ENCODE measurements around the gene PPP5C. TPM values are rescaled to one million over a fixed set of nuclear protein-coding genes. Genes with fewer than 3 reads are reported as not detected.

PPP5C gene
- total RNA-seq, 1 donor from 2014 or later, result 86.4 TPM

- Mint-ChIP-seq H3K4me1 (peaks cover 27% of the 10 kb centered on the region), H3K36me3 (no peaks in the 10 kb centered on the region), H3K27me3 (ENCODE audit: low read depth) (peaks cover 8% of the 10 kb centered on the region), H3K4me3 (no peak overlapping the region), H3K27ac (no peak overlapping the region), H3K9me3 (no peaks in the 10 kb centered on the region)
- no peak for TF ChIP-seq CTCF (IDR thresholded peaks at IDR 0.05; ENCODE audit: unreplicated experiment)
- no peak for DNase-seq (ENCODE audit: low spot score in 2 of 2, unreplicated experiment in 2 of 2)
These were observed 76.3 kb downstream of the PPP5C start for GRCh38 chr19:46423188-46423587.

GRCh38 chr19:46426035-46426505 lies 79.2 kb downstream of the PPP5C start:
- peak overlapping the region; percentile 93 for H3K27ac Mint-ChIP-seq
- no peaks in the 10 kb centered on the region for H3K36me3 Mint-ChIP-seq
- peaks cover 20% of the 10 kb centered on the region for H3K27me3 Mint-ChIP-seq (ENCODE audit: low read depth)
- peak overlapping the region; percentile 70 for H3K4me3 Mint-ChIP-seq
- peaks cover 36% of the 10 kb centered on the region for H3K4me1 Mint-ChIP-seq
- no peak for DNase-seq (ENCODE audit: low spot score in 2 of 2, unreplicated experiment in 2 of 2)
- no peaks in the 10 kb centered on the region for H3K9me3 Mint-ChIP-seq
- no peak for TF ChIP-seq CTCF (IDR thresholded peaks at IDR 0.05; ENCODE audit: unreplicated experiment)

GRCh38 chr19:46426506-46427162 lies 79.7 kb downstream of the PPP5C start:
- peaks cover 36% of the 10 kb centered on the region for H3K4me1 Mint-ChIP-seq
- DNase-seq (ENCODE audit: low spot score in 2 of 2, unreplicated experiment in 2 of 2), result peak; percentile 78 to 86
- peak overlapping the region; percentile 70 for H3K4me3 Mint-ChIP-seq
- H3K27me3 Mint-ChIP-seq (ENCODE audit: low read depth), result peaks cover 21% of the 10 kb centered on the region
- no peaks in the 10 kb centered on the region for H3K9me3 Mint-ChIP-seq
- H3K27ac Mint-ChIP-seq, result peak overlapping the region; percentile 93
- no peaks in the 10 kb centered on the region for H3K36me3 Mint-ChIP-seq
- TF ChIP-seq CTCF (IDR thresholded peaks at IDR 0.05; ENCODE audit: unreplicated experiment), result no peak

GRCh38 chr19:46427518-46428045 lies 80.7 kb downstream of the PPP5C start:
- Mint-ChIP-seq H3K36me3 (no peaks in the 10 kb centered on the region), H3K4me1 (peaks cover 36% of the 10 kb centered on the region), H3K27me3 (ENCODE audit: low read depth) (peaks cover 24% of the 10 kb centered on the region), H3K4me3 (no peak overlapping the region), H3K27ac (no peak overlapping the region), H3K9me3 (no peaks in the 10 kb centered on the region)
- TF ChIP-seq CTCF (IDR thresholded peaks at IDR 0.05; ENCODE audit: unreplicated experiment), result no peak
- DNase-seq (ENCODE audit: low spot score in 2 of 2, unreplicated experiment in 2 of 2), result no peak

GRCh38 chr19:46428239-46429135 lies 81.6 kb downstream of the PPP5C start, which contains the start of gene PNMA8C:
PNMA8C (minus strand) TSS chr19:46428936; CDS start chr19:46428359, 577 bp downstream.
- Mint-ChIP-seq H3K27me3 (ENCODE audit: low read depth) (peaks cover 24% of the 10 kb centered on the region), H3K36me3 (no peaks in the 10 kb centered on the region), H3K4me1 (peaks cover 31% of the 10 kb centered on the region)

More at GRCh38 chr19:46428239-46429135, 81.6 kb downstream of the PPP5C start, which contains the start of gene PNMA8C:
- Mint-ChIP-seq H3K4me3 (peak within 1 kb of the TSS; percentile 54), H3K27ac (no peak within 1 kb of the TSS), H3K9me3 (no peaks in the 10 kb centered on the region)
- no peak for TF ChIP-seq CTCF (IDR thresholded peaks at IDR 0.05; ENCODE audit: unreplicated experiment)
- peak in 1 of 2 experiments; percentile 49 for DNase-seq (ENCODE audit: low spot score in 2 of 2, unreplicated experiment in 2 of 2)

Data from mesothelial cell of epicardium (in vitro differentiated cells).